Neural progenitor cell (in vitro differentiated cells): Measurements from ENCODE around the gene LRRC45. TPM values are rescaled to one million over a fixed set of nuclear protein-coding genes. Genes with fewer than 3 reads are reported as not detected.
A peak's percentile ranks its signal among the peaks of the same experiment; 100 is the strongest.

Experiments
- DNase-seq: peaks from one replicate; pipeline ENCODE4 v3.0.0-alpha.2; 2016; ENCODE audit warnings: low spot score
- H2AFZ ChIP-seq: fragments of 200-600 bp; sonication (generic); replicated peaks from 2 replicates; pipeline ENCODE4 v1.6.1; 2016; ENCODE audit warnings: antibody characterized with exemption
- H3F3A ChIP-seq: fragments of 200-600 bp; sonication (generic); 2 replicates; pipeline ENCODE4 v1.6.1; 2016; ENCODE audit warnings: antibody characterized with exemption, low read depth
- H3K27ac ChIP-seq: fragments of 200-600 bp; sonication (generic); 2 replicates; pipeline ENCODE4 v1.5.1; 2016; ENCODE audit warnings: mild to moderate bottlenecking
- H3K27me3 ChIP-seq: fragments of 200-600 bp; sonication (generic); 2 replicates; pipeline ENCODE4 v1.6.1; 2016; ENCODE audit warnings: mild to moderate bottlenecking, moderate library complexity
- H3K36me3 ChIP-seq: fragments of 200-600 bp; sonication (generic); 2 replicates; pipeline ENCODE4 v1.5.1; 2016
- H3K4me1 ChIP-seq: fragments of 200-600 bp; sonication (generic); 2 replicates; pipeline ENCODE4 v1.6.1; 2016; ENCODE audit warnings: mixed run types
- H3K4me2 ChIP-seq: fragments of 200-600 bp; sonication (generic); 2 replicates; pipeline ENCODE4 v1.6.1; 2016
- H3K4me3 ChIP-seq: fragments of 200-600 bp; sonication (generic); 2 replicates; pipeline ENCODE4 v1.5.1; 2016
- H3K79me2 ChIP-seq: fragments of 200-600 bp; sonication (generic); 2 replicates; pipeline ENCODE4 v1.6.1; 2016; ENCODE audit warnings: low read depth
- H3K9ac ChIP-seq: fragments of 200-600 bp; sonication (generic); 2 replicates; pipeline ENCODE4 v1.6.1; 2016
- H3K9me3 ChIP-seq: fragments of 200-600 bp; sonication (generic); 2 replicates; pipeline ENCODE4 v1.5.1; 2016; ENCODE audit warnings: low read depth
- H4K20me1 ChIP-seq: fragments of 200-600 bp; sonication (generic); 2 replicates; pipeline ENCODE4 v1.6.1; 2016; ENCODE audit warnings: low read depth
- H3K27ac Mint-ChIP-seq: 3 replicates; pipeline ENCODE4 v1.8.0; 2021; ENCODE audit warnings: mixed read lengths
- H3K27me3 Mint-ChIP-seq: 2 replicates; pipeline ENCODE4 v1.8.0; 2022; ENCODE audit warnings: low read depth, mild to moderate bottlenecking, inconsistent platforms, moderate library complexity, mixed read lengths; ENCODE audit not compliant: insufficient read depth
- H3K36me3 Mint-ChIP-seq: 3 replicates; pipeline ENCODE4 v1.8.0; 2021; ENCODE audit warnings: mixed read lengths
- H3K4me1 Mint-ChIP-seq: 3 replicates; pipeline ENCODE4 v1.8.0; 2021; ENCODE audit warnings: mixed read lengths
- H3K4me3 Mint-ChIP-seq: 3 replicates; pipeline ENCODE4 v1.8.0; 2021; ENCODE audit warnings: mild to moderate bottlenecking, moderate library complexity, mixed read lengths
- H3K9me3 Mint-ChIP-seq: 3 replicates; pipeline ENCODE4 v1.8.0; 2020; ENCODE audit warnings: mixed read lengths
- CTCF ChIP-seq: fragments of 200-600 bp; sonication (generic); IDR thresholded peaks from 2 replicates; pipeline ENCODE4 v1.5.1; 2017; ENCODE audit warnings: antibody characterized with exemption, mild to moderate bottlenecking
- EZH2 ChIP-seq: fragments of 200-600 bp; sonication (generic); IDR thresholded peaks from 2 replicates; pipeline ENCODE4 v1.6.1; 2017; ENCODE audit warnings: antibody characterized with exemption, mild to moderate bottlenecking, moderate library complexity
- EZH2phosphoT487 ChIP-seq: fragments of 200-600 bp; sonication (generic); IDR thresholded peaks from 2 replicates; pipeline ENCODE4 v1.6.1; 2017; ENCODE audit warnings: antibody characterized with exemption
- total RNA-seq: library from RNA; depleted of rRNA; stranded (reverse); fragments of >200 nt; gene quantifications from 2 replicates; pipeline ENCODE4 v1.2.3, GENCODE V29; 2015; ENCODE audit warnings: low replicate concordance

The LRRC45 gene
- total RNA-seq, 1 donor from 2014 or later = 15.4 TPM

- H3K36me3 ChIP-seq = no peaks in the 10 kb centered on the region
- H3K79me2 ChIP-seq = no peaks in the 10 kb centered on the region
- peaks cover 4% of the 10 kb centered on the region for H4K20me1 ChIP-seq
- Mint-ChIP-seq H3K9me3 (no peaks in the 10 kb centered on the region), H3K4me3 (no peak overlapping the region), H3K4me1 (peaks cover 20% of the 10 kb centered on the region), H3K27ac (no peak overlapping the region), H3K27me3 (peaks cover 3% of the 10 kb centered on the region), H3K36me3 (peaks cover 4% of the 10 kb centered on the region)
- no peak overlapping the region for H3K4me2 ChIP-seq
- no peak overlapping the region for H3K4me3 ChIP-seq
- H3F3A ChIP-seq = no peaks in the 10 kb centered on the region
- no peak for TF ChIP-seq CTCF
- no peak for TF ChIP-seq EZH2phosphoT487
- no peak for TF ChIP-seq EZH2
- H3K27ac ChIP-seq = peak overlapping the region; percentile 29
- no peaks in the 10 kb centered on the region for H3K9me3 ChIP-seq
- H3K27me3 ChIP-seq = no peaks in the 10 kb centered on the region
- DNase-seq = no peak
- no peak overlapping the region for H2AFZ ChIP-seq
- H3K4me1 ChIP-seq = no peaks in the 10 kb centered on the region
- no peak overlapping the region for H3K9ac ChIP-seq
Observed at GRCh38 chr17:82003411-82004381, 19.4 kb upstream of the LRRC45 start.

DNA sequence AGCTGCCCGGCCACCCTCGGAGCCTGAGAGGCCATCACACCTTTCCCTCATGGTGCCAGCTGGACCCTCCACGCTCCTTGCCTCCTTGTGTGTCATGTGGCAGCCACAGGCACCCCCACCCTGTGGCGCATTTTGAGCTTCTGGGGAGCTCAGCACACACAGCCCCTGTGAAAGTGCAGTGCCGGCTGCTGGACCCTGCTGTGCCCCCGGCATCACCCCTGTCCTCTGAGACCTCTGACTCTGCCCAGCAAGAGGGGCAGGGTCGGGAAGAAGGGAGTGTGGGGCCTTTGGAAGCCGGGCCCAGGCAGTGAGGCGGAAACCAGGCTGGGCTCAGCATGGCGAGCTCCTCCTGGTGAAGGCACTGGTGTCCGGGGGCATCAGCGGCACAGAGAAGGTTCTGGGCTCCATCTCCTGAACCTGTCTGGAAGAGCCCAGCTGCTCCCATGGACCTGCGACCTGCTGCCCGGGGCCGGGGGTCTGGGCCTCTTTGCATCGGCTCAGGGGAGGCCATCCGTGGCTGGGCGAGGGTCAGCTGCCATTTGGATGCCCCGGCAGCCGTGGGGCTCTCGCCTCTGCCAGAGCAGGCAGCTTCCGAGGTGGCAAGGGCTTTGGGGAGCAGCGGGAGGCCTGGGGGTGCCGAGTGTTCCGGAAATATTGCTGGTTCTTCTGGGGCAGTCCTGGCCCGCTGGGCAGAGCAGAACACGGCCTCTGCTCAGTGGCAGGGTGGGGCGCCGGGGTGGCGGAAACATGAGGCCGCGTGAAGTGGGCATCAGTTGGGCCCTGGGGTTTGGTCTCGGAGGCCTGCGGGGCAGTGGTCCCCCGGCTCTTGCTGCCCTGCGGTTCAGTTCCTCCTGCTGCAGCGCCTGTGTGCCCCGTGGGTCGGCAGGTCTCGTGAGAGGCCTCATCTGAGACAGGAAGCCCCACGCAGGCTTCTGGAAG is 18.3 kb upstream of the LRRC45 start:
- Mint-ChIP-seq H3K36me3 (peaks cover 4% of the 10 kb centered on the region), H3K4me3 (no peak overlapping the region), H3K9me3 (no peaks in the 10 kb centered on the region), H3K27ac (no peak overlapping the region), H3K4me1 (peaks cover 20% of the 10 kb centered on the region), H3K27me3 (peaks cover 3% of the 10 kb centered on the region)
- no peaks in the 10 kb centered on the region for H3K9me3 ChIP-seq
- H3K36me3 ChIP-seq = no peaks in the 10 kb centered on the region
- H4K20me1 ChIP-seq = peaks cover 4% of the 10 kb centered on the region
- no peak for TF ChIP-seq EZH2
- no peak for TF ChIP-seq CTCF
- TF ChIP-seq EZH2phosphoT487 = no peak
- H3F3A ChIP-seq = no peaks in the 10 kb centered on the region
- no peak overlapping the region for H3K4me3 ChIP-seq
- no peaks in the 10 kb centered on the region for H3K4me1 ChIP-seq
- DNase-seq = no peak
- no peak overlapping the region for H3K27ac ChIP-seq
- H2AFZ ChIP-seq = no peak overlapping the region
- no peaks in the 10 kb centered on the region for H3K79me2 ChIP-seq
- H3K4me2 ChIP-seq = no peak overlapping the region
- H3K27me3 ChIP-seq = no peaks in the 10 kb centered on the region
- no peak overlapping the region for H3K9ac ChIP-seq

- Mint-ChIP-seq H3K36me3 (peaks cover 4% of the 10 kb centered on the region), H3K9me3 (no peaks in the 10 kb centered on the region), H3K27me3 (peaks cover 3% of the 10 kb centered on the region), H3K4me1 (peaks cover 18% of the 10 kb centered on the region), H3K27ac (peak overlapping the region; percentile 42), H3K4me3 (no peak overlapping the region)
- H3F3A ChIP-seq = no peaks in the 10 kb centered on the region
- H3K27me3 ChIP-seq = no peaks in the 10 kb centered on the region
- H3K9me3 ChIP-seq = no peaks in the 10 kb centered on the region
- H3K9ac ChIP-seq = no peak overlapping the region
- no peak overlapping the region for H3K4me3 ChIP-seq
- TF ChIP-seq EZH2phosphoT487 (no peak), EZH2 (no peak), CTCF (no peak)
- no peak overlapping the region for H3K27ac ChIP-seq
- no peaks in the 10 kb centered on the region for H3K36me3 ChIP-seq
- no peak overlapping the region for H3K4me2 ChIP-seq
- no peaks in the 10 kb centered on the region for H3K79me2 ChIP-seq
- H3K4me1 ChIP-seq = no peaks in the 10 kb centered on the region
- DNase-seq = no peak
- no peak overlapping the region for H2AFZ ChIP-seq
- peaks cover 4% of the 10 kb centered on the region for H4K20me1 ChIP-seq
Observed at GRCh38 chr17:82005701-82006348, 17.3 kb upstream of the LRRC45 start.
